NCI-H2196 (cell line): ENCODE measurements around the gene SYNE3.

Source experiments
- DNase-seq: peaks from one replicate; lab custom pipeline; 2025; ENCODE audit not compliant: unreplicated experiment; lab: John Stamatoyannopoulos, UW

The SYNE3 gene

DNA sequence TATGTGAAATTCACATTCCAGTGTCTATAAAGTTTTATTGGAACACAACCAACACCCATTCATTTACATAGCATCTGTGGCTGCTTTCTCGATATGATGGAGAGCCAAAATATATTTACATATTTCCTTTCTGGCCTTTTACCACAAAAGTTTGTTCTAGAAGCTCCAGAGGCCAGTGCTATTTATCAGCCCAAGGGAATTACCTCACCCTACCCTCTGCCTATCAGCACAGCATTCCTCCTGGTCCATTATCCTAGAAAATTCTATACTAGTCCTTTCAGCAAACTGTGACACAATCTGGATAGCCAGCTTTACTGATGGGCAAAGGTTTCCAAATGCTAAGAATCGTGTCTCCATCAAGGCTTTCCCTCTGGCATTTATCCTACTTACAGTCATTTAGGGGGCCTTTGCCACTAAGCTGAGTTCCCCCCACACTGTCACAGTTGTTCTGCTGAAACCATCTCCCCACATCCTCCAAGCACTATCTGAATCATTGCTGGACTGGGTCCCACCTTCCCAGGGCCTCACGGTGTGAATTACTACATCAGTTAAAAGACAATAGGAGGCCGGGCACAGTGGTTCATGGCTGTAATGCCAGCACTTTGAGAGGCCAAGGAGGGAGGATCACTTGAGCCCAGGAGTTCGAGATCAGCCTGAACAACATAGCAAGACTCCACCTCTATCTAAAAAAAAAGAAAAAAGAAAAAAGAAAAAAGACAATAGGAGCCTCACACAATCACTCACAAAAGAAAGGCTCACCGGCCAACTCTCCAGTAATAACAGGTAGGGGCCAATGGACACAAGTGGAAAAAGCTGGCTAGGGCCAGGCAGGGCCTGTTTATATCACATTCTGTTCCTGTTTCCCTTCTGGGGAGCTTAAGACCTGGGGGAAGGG is 12.1 kb downstream of the SYNE3 start:
- no peak for DNase-seq

DNA sequence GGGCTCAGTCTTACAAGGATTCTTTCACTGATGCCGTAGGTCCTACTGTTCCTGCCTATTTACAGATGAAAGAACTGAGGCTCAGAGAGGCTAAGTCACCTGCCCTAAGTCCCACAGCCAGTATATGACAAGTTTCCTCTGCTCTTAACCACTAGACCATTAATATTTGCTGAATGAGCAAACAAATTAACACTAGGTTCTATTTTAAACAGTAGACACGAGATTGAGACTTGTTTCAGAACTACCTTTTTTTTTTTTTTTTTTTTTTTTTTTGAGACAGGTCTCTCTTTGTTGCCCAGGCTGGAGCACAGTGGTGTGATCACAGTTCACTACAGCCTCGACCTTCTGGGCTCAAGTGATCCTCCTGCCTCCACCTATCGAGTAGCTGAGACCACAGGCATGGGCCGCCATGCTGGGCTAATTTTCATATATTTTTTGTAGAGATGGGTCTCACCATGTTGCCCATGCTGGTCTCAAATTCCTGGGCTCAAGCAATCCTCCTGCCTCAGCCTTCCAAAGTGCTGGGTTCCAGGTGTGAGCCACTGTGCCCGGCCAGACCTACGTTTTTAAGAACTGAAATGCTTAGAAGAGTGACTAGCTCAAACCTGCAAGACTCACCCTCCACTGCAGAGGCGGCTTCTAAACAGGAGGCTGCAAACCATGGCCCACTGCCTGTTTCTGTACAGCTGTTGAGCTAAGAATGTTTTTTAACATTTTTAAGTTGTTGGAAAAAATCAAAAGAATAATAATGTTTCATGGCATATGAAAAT is 12.9 kb downstream of the SYNE3 start:
- no peak for DNase-seq

- no peak for DNase-seq
Observed at GRCh38 chr14:95502381-95502950, 14.0 kb downstream of the SYNE3 start.

- DNase-seq, result no peak
Observed at GRCh38 chr14:95500772-95501401, 15.6 kb downstream of the SYNE3 start.

DNA sequence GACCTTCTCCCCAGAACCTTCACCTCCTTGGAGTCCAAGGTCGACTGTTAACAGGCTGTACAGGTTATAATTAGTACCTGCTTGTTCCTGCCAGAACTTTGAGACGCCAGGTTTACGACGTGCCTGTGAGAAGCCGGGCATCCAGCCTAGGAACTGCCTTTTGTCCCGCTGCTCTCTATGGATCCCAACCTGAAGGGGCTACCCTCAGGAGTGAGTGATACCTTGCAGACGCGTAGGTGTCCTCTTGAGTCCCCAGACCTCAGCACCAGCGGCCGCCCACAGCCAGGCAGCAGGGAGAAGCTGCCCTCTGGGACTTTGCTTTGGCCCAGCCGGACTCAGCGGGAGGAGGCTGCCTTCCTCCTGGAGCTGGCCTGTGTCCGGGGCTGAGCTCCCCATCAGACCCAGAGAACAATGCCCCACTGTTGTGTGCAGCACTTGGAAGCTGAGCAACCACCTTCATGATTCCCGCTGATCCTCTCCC is 16.2 kb downstream of the SYNE3 start:
- DNase-seq, result no peak

DNA sequence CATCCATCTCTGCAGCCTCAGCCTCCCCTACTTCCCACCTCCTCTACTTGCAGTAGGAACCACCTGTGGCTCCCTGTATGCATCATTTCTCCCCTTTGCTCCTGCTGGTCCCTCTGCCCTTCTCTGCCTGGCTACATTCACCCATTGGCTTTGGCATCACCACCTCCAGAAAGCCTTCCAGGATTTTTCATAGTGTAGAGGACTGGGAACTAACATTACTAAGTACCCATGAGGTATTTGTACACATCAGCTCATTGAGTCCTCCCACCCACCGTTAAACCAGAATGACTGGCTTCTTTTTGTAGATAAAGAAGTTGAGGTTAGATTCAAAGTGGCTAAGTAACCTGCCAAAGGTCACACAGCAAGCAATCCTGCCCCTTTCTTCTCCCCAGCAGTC is 17.1 kb downstream of the SYNE3 start:
- DNase-seq, result no peak

- no peak for DNase-seq
Observed at GRCh38 chr14:95498622-95499353, 17.7 kb downstream of the SYNE3 start.

DNA sequence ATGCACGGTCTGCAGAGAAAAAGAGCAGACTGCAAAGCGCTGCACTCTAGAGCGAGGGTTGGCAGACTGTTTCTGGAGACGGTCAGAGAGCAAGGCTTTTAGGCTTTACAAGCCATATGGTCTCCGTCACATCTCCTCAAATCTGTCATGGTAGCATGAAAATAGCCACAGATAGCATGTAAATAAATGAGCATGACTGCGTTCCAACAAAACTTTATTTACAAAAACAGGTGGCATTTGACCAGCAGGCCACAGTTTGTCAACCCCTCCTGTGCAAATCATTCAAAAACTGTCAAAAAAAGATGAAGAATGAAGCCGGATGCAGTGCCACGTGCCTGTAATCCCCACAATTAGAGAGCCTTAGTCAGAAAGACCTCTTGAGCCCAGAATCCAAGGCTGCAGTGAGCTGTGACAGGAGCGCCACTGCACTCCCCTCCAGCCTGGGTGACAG is 18.9 kb downstream of the SYNE3 start:
- DNase-seq, result no peak

GRCh38 chr14:95496690-95497259 is 19.7 kb downstream of the SYNE3 start:
- DNase-seq, result no peak

GRCh38 chr14:95496111-95496681 is 20.3 kb downstream of the SYNE3 start:
- no peak for DNase-seq

GRCh38 chr14:95495538-95496025 is 20.9 kb downstream of the SYNE3 start:
- DNase-seq, result no peak

DNA sequence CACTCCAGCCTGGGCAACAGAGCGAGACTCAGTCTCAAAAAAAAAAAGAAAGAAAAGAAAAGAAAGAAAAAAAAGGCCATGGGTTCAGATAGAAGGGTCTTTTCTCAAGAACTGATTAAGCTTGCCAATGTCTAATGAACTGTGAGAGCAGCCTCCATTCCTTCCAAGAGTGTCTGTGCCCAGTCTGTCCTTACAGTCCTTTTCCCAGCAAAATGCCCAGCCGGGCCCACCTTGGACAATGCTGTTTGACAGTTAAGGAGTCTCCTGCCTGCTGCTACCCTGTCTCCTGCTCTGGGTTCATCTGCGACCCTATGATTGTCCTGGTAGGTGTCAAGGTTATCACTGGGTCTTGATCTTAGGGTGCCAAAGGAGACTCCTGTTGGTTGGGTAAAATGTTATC is 21.4 kb downstream of the SYNE3 start:
- DNase-seq, result no peak

DNA sequence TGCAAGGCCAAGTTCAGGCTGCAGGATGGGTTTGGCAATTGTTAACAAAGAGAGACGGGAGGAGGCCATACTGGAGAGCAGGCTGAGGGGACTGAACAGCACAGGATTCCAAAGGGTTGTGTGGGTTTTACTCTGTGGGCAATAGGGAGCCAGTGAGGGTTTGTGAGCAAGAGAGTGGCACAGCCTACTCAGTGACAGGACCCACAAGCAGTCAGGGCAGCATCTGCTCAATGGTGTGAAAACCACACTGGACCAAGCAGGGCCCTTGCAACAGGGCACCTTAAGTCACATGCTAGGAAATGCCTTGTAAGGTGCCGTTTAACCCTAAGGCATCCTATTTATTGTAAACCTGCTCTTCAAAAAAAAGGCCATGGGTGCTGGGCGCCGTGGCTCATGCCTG is 22.0 kb downstream of the SYNE3 start:
- DNase-seq, result no peak

GRCh38 chr14:95493976-95494375 is 22.5 kb downstream of the SYNE3 start:
- DNase-seq, result no peak

DNA sequence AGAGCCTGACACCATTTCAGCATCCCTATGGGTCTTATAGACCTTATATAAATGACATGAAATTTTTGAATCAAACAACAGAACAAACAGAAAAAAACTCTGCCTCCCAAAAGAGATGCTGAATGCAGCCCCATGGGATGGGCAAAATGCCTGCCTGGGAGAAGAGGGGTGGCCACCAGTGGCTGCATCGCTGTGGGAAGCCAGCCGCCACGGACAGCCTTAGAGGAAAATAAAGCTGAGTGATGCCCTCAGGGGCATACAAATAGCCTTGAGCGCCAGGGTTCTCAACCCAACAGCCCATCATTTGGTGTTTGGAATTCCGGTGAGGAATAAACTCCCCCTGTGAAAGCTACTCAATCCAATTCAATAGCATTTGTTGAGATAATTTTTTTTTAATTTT is 22.9 kb downstream of the SYNE3 start:
- no peak for DNase-seq

GRCh38 chr14:95491936-95492608 is 24.4 kb downstream of the SYNE3 start:
- no peak for DNase-seq

DNA sequence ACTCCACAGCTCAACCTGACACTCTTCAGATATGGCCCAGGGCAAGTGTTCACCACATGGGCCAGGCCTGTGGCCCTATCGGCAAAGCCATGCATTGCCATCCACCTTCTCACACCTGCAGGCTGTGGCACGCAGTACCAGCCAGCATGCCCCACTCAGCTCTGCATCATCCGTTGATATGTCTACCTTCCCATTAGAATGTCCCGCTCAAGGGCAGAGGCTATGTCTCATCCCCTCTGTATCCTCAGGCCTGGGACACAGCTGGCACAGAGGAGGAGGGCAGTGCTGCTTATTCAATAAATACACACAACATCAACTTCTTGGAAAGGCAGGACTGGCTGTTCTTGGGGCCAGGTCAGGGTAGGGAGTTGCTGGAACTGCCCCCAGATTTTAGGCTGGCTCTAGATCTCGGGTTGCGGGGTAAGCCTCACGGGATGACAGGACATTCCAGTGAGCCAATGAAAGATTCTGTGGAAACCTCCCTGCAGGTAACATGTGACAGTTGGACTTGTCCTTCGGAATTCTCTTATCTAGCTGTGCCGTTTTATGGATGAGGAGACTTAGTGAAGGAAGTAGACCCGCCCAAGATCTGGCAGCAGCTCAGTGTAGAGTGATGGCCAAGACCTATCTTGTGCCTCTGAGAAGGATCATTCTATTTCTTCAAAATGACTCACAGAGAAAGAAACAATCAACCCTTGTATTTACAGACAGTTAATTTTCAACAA is 25.6 kb downstream of the SYNE3 start:
- DNase-seq, result no peak

DNA sequence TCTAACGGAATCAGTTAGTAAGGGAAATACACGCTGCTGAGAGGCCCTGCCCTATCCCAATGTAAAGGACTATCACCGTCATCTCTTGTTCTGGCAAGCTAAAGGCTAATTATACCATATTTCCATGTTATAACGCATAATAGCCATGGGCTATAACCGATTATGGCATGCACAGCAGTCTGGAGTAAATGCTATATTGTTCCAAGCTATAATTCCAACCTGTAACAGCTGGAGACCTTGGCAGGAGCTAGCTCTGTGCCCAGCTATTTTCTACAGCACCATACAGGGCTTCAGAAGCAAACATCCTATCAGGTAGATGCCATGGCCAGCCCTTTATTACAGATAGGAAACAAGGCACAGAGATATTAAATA is 26.3 kb downstream of the SYNE3 start:
- DNase-seq, result no peak
